ENCODE results near the gene RGS6. TPM values are rescaled to one million over a fixed set of nuclear protein-coding genes. Genes with fewer than 3 reads are reported as not detected.

RGS6 gene
- total RNA-seq, 3 donors from 2014 or later = 3.4 to 9.2 (median 4.5) TPM

- no peak overlapping the region for H3K4me3 ChIP-seq
- H3K27ac ChIP-seq = peak overlapping the region; percentile 25 to 44
- no peak for TF ChIP-seq POLR2A (IDR thresholded peaks at IDR 0.05)
- no peak for TF ChIP-seq POLR2AphosphoS5 (IDR thresholded peaks at IDR 0.05)
- TF ChIP-seq CTCF (IDR thresholded peaks at IDR 0.05) = no peak
- H3K27me3 ChIP-seq = no peaks in the 10 kb centered on the region
- DNase-seq (ENCODE audit: low spot score in 2 of 2) = no peak
- no peaks in the 10 kb centered on the region for H3K36me3 ChIP-seq
- intact Hi-C loops (cut with DNase I; ENCODE audit: low total_unique reads) = no loop called here
- peaks cover 0 to 5% of the 10 kb centered on the region in 2 donors for H3K4me1 ChIP-seq
- H3K9me3 ChIP-seq = no peaks in the 10 kb centered on the region
Observed at GRCh38 chr14:72523424-72524294, 591.4 kb downstream of the RGS6 start.

GRCh38 chr14:72524295-72524629 lies 592.0 kb downstream of the RGS6 start:
- no peaks in the 10 kb centered on the region for H3K9me3 ChIP-seq
- H3K27ac ChIP-seq = peak overlapping the region; percentile 20 to 44
- intact Hi-C loops (cut with DNase I; ENCODE audit: low total_unique reads) = no loop called here
- TF ChIP-seq CTCF (IDR thresholded peaks at IDR 0.05) (no peak), POLR2AphosphoS5 (IDR thresholded peaks at IDR 0.05) (no peak), POLR2A (IDR thresholded peaks at IDR 0.05) (no peak)
- no peak for DNase-seq (ENCODE audit: low spot score in 2 of 2)
- no peak overlapping the region for H3K4me3 ChIP-seq
- peaks cover 0 to 5% of the 10 kb centered on the region in 2 donors for H3K4me1 ChIP-seq
- H3K27me3 ChIP-seq = no peaks in the 10 kb centered on the region
- H3K36me3 ChIP-seq = no peaks in the 10 kb centered on the region

GRCh38 chr14:72525087-72525915 lies 593.1 kb downstream of the RGS6 start:
- Histone ChIP-seq H3K27ac (peak overlapping the region; percentile 20 to 43), H3K36me3 (no peaks in the 10 kb centered on the region), H3K27me3 (no peaks in the 10 kb centered on the region), H3K4me3 (no peak overlapping the region), H3K4me1 (peaks cover 0 to 5% of the 10 kb centered on the region in 2 donors), H3K9me3 (no peaks in the 10 kb centered on the region)
- no peak for TF ChIP-seq POLR2AphosphoS5 (IDR thresholded peaks at IDR 0.05)
- no peak for TF ChIP-seq POLR2A (IDR thresholded peaks at IDR 0.05)
- no peak for TF ChIP-seq CTCF (IDR thresholded peaks at IDR 0.05)
- intact Hi-C loops (cut with DNase I; ENCODE audit: low total_unique reads) = no loop called here
- no peak for DNase-seq (ENCODE audit: low spot score in 2 of 2)

- intact Hi-C loops (cut with DNase I; ENCODE audit: low total_unique reads) = no loop called here
- H3K4me3 ChIP-seq = no peak overlapping the region
- H3K36me3 ChIP-seq = no peaks in the 10 kb centered on the region
- H3K9me3 ChIP-seq = peaks cover 3 to 4% of the 10 kb centered on the region in 2 donors
- H3K4me1 ChIP-seq = peaks cover 0 to 5% of the 10 kb centered on the region in 2 donors
- no peak for DNase-seq (ENCODE audit: low spot score in 2 of 2)
- TF ChIP-seq CTCF (IDR thresholded peaks at IDR 0.05) = no peak
- TF ChIP-seq POLR2AphosphoS5 (IDR thresholded peaks at IDR 0.05) = no peak
- TF ChIP-seq POLR2A (IDR thresholded peaks at IDR 0.05) = no peak
- H3K27ac ChIP-seq = no peak overlapping the region
- no peaks in the 10 kb centered on the region for H3K27me3 ChIP-seq
Observed at GRCh38 chr14:72527591-72527990, 595.4 kb downstream of the RGS6 start.

Data from breast epithelium (tissue), 4 donors.